Measurements from ENCODE around the gene CRYBG2. TPM values are rescaled to one million over a fixed set of nuclear protein-coding genes. Genes with fewer than 3 reads are reported as not detected.

The CRYBG2 gene
- total RNA-seq, 4 donors from 2014 or later: 0.35 to 2.7 (median 0.50) TPM

DNA sequence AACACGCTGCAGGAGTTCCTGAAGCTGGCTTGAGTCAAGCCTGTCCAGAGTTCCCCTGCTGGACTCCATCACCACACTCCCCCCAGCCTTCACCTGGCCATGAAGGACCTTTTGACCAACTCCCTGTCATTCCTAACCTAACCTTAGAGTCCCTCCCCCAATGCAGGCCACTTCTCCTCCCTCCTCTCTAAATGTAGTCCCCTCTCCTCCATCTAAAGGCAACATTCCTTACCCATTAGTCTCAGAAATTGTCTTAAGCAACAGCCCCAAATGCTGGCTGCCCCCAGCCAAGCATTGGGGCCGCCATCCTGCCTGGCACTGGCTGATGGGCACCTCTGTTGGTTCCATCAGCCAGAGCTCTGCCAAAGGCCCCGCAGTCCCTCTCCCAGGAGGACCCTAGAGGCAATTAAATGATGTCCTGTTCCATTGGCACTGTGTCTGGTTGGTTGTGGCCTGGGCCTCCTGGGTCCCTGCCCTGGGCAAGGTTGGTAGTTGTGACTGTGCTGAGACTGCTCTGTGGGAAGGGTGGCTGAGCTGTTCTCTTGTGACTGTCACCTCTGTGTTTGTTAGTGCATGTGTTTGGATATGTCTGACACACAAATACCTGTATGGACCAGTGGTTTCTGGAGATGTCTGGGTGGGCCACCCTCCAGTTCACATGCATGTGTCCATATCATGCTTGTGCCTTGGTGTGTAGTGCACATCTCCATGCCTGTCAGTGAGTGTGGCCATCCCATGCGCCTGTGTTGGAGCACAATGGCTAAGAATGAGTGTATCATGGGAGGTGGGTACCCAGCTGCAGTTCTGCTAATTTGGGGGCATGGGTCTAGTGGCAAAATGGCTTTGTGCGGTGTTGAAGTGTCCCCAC, 72.6 kb downstream of the CRYBG2 start:
- peaks cover 0 to 91% (median 55%) of the 10 kb centered on the region in 3 donors for H3K4me1 ChIP-seq
- no peaks in the 10 kb centered on the region for H3K27me3 ChIP-seq
- H3K9me3 ChIP-seq: no peaks in the 10 kb centered on the region
- TF ChIP-seq EP300 (IDR thresholded peaks at IDR 0.05): no peak
- no peak for TF ChIP-seq POLR2AphosphoS5 (IDR thresholded peaks at IDR 0.05)
- no peak for TF ChIP-seq POLR2A (IDR thresholded peaks at IDR 0.05)
- TF ChIP-seq, protein P1, sequence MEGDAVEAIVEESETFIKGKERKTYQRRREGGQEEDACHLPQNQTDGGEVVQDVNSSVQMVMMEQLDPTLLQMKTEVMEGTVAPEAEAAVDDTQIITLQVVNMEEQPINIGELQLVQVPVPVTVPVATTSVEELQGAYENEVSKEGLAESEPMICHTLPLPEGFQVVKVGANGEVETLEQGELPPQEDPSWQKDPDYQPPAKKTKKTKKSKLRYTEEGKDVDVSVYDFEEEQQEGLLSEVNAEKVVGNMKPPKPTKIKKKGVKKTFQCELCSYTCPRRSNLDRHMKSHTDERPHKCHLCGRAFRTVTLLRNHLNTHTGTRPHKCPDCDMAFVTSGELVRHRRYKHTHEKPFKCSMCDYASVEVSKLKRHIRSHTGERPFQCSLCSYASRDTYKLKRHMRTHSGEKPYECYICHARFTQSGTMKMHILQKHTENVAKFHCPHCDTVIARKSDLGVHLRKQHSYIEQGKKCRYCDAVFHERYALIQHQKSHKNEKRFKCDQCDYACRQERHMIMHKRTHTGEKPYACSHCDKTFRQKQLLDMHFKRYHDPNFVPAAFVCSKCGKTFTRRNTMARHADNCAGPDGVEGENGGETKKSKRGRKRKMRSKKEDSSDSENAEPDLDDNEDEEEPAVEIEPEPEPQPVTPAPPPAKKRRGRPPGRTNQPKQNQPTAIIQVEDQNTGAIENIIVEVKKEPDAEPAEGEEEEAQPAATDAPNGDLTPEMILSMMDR (IDR thresholded peaks at IDR 0.05): no peak
- peak overlapping the region in 1 of 2 donors; percentile 93 for H3K4me3 ChIP-seq
- H3K27ac ChIP-seq: peak overlapping the region; percentile 87 to 97 (median 95)
- WGBS, 2 donors (ENCODE audit: low coverage in 1 of 2): 91% methylated on average over 4 of the region's 5 CpGs; no CpG with 5 or more reads in 1 of the 2 donors
- peaks cover 0 to 6% of the 10 kb centered on the region in 2 donors for H3K36me3 ChIP-seq
- no peak for ATAC-seq

DNA sequence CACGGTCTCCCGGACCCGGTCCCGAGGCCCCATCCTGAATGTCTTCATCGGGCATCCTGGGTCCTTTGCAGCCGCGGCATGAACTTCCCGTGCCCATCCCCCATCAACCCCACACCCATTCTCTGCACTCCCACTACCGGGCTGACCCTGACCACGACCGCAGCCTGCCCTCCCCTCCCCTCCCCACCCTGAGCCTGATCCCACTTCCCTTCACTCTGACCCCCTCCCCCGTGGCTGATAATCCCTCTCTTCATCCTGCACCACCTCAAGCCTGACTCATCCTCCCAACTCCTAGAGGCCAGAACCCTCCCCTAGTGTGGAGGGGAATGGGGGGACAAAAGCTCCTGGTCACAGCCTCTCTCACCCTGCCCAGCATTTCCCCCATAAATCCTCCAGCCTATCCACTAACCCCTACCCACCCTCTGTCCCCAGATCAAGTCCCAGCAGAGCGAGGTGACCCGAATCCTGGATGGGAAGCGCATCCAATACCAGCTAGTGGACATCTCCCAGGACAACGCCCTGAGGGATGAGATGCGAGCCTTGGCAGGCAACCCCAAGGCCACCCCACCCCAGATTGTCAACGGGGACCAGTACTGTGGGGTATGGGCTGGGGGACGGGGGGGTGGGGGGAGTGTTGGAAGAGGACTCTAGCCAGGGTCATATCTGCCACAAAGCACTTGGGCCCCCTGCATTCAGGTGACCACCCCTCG, 73.4 kb downstream of the CRYBG2 start:
- WGBS, 2 donors (ENCODE audit: low coverage in 1 of 2): 0 to 25% methylated on average over 1 to 4 of the region's 20 CpGs
- peaks cover 0 to 91% (median 60%) of the 10 kb centered on the region in 3 donors for H3K4me1 ChIP-seq
- no peaks in the 10 kb centered on the region for H3K9me3 ChIP-seq
- peak overlapping the region; percentile 70 to 93 for H3K4me3 ChIP-seq
- no peak for ATAC-seq
- no peak for TF ChIP-seq POLR2AphosphoS5 (IDR thresholded peaks at IDR 0.05)
- no peak for TF ChIP-seq EP300 (IDR thresholded peaks at IDR 0.05)
- TF ChIP-seq POLR2A (IDR thresholded peaks at IDR 0.05): no peak
- TF ChIP-seq, protein P1 (IDR thresholded peaks at IDR 0.05): no peak
- no peaks in the 10 kb centered on the region for H3K27me3 ChIP-seq
- H3K27ac ChIP-seq: peak overlapping the region; percentile 87 to 97 (median 95)
- peaks cover 0 to 6% of the 10 kb centered on the region in 2 donors for H3K36me3 ChIP-seq

DNA sequence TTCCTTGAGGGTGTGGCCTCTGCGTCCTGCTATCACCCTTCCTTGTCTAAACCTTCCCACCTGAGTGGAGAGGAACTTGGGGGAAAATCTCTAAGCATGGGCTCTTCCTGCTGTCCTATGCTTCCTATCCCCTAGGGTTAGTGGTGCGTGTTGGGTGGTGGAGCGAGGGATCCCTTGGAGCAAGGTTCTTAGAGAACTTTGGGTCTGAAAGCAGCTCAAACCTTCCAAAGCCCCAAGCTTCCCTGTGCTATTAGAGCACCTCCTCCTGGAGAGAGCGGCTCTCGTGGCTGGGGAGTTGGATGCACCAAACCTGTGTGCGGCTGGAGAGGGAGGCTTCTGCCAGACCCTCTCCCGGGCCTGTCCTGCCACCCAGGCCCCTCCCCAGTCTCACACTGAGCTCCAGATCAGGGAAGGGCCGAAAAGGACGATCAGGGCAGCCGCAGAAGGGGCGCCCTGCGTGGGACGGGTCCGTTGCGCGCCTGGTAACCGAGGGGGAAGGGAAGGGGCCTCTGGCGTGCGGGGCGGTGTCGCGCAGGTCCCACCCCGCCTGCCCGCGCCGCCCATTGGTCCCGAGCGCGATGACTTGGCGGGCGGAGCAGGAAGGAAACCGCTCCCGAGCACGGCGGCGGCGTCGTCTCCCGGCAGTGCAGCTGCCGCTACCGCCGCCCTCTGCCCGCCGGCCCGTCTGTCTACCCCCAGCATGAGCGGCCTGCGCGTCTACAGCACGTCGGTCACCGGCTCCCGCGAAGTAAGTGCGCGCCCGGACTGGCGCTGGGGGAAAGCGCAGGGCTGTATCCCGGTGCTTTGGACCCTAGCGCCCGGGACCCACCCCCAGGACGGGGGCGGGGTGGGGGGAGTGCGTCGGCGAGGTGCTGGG, 74.2 kb downstream of the CRYBG2 start, which contains the start of gene SH3BGRL3:
SH3BGRL3 (plus strand) TSS at position 631 of the 877 bp plus-strand sequence; CDS start at position 701, 70 bp downstream.
- Histone ChIP-seq H3K9me3 (no peaks in the 10 kb centered on the region), H3K27me3 (no peaks in the 10 kb centered on the region), H3K4me3 (peak within 1 kb of the TSS; percentile 70 to 93), H3K27ac (peak within 1 kb of the TSS; percentile 87 to 97 (median 95)), H3K4me1 (peaks cover 0 to 88% (median 55%) of the 10 kb centered on the region in 3 donors), H3K36me3 (peaks cover 0 to 6% of the 10 kb centered on the region in 2 donors)
- TF ChIP-seq, protein P1 (IDR thresholded peaks at IDR 0.05): peak in 2 of 4 experiments; percentile 31 to 58
- TF ChIP-seq POLR2A (IDR thresholded peaks at IDR 0.05): peak; percentile 95 to 96
- TF ChIP-seq POLR2AphosphoS5 (IDR thresholded peaks at IDR 0.05): peak; percentile 93
- TF ChIP-seq EP300 (IDR thresholded peaks at IDR 0.05): no peak
- peak; percentile 88 for ATAC-seq
- WGBS, 2 donors (ENCODE audit: low coverage in 1 of 2): 0% methylated on average over 3 of the region's 66 CpGs; no CpG with 5 or more reads in 1 of the 2 donors

DNA sequence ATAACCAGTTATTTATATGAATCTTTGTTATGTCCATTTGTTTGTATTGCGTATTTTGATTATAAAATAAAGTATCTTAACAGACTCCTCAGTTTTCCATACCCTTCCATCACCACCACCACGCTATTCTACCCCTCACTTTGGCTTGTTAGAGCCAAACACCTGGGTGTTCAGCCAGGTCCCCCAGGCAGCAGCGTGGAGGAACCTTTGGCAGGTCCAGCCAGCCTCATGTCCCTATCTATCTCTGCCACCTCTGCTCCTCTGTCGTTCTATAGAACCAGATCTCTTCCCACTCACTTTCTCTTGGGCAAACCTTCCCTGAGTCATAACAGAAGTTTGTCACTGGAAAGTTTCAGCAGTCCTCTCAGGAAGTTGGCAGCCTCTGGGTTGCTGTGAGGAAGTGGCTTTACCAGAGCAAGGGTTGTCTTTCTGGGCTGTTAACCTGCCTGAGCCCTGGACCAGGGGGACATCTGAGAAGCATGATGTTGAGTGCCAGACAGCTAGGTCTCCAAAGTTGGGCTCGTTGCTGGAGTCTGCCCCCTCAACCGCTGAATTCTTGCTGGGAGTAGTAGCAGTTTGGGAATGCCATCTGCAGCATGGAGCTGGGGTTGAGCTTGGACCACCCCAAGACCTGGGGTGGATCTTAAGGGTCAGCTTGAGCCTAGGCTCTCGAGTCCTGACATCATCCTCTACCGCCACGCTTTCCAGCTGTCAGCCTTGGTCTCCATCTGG, 75.0 kb downstream of the CRYBG2 start:
- ATAC-seq: no peak

More for the DNA sequence above, 75.0 kb downstream of the CRYBG2 start:
- Histone ChIP-seq H3K4me3 (peak overlapping the region; percentile 70 to 93), H3K9me3 (no peaks in the 10 kb centered on the region), H3K4me1 (peaks cover 0 to 80% (median 49%) of the 10 kb centered on the region in 3 donors), H3K36me3 (peaks cover 0 to 6% of the 10 kb centered on the region in 2 donors), H3K27ac (peak overlapping the region; percentile 87 to 97 (median 95)), H3K27me3 (no peaks in the 10 kb centered on the region)
- TF ChIP-seq POLR2A (IDR thresholded peaks at IDR 0.05): no peak
- peak; percentile 18 for TF ChIP-seq POLR2AphosphoS5 (IDR thresholded peaks at IDR 0.05)
- no peak for TF ChIP-seq EP300 (IDR thresholded peaks at IDR 0.05)
- TF ChIP-seq, protein P1 (IDR thresholded peaks at IDR 0.05): no peak
- whole genome bisulfite sequencing, 2 donors (ENCODE audit: low coverage in 1 of 2): 43 to 80% methylated on average over 3 to 6 of the region's 9 CpGs

All from gastroesophageal sphincter (tissue), 4 donors.